H1 (cell line): ENCODE measurements around the gene LEUTX. TPM values are rescaled to one million over a fixed set of nuclear protein-coding genes. Genes with fewer than 3 reads are reported as not detected.

Experiments
- CTCF ChIA-PET: fragments of 300-600 bp; sonication (Branson Sonifier 250); formaldehyde crosslinking; loops from one replicate; lab custom pipeline; 2021; ENCODE audit not compliant: partially characterized antibody; lab: Charles Lee
- POLR2A ChIA-PET: fragments of 300-600 bp; sonication (Branson Sonifier 250); formaldehyde crosslinking; loops from one replicate; lab custom pipeline; 2021; ENCODE audit warnings: inconsistent platforms; ENCODE audit not compliant: partially characterized antibody; lab: Charles Lee
- DNase-seq, 2 experiments: peaks; one replicate each; pipeline versions ENCODE4 v3.0.0 to v3.0.0-alpha.2; 2010 to 2022; ENCODE audit warnings: low spot score in 2 of 2, low read depth in 1 of 2, mixed read lengths in 1 of 2
- FAIRE-seq: peaks from 2 replicates; lab custom pipeline; 2011; peaks lifted over from hg19 to GRCh38; lab: Jason Lieb, UNC
- H2AFZ ChIP-seq: 2 replicates; pipeline ENCODE4 v1.8.1; 2012; ENCODE audit warnings: low read length, inconsistent platforms
- H2AK5ac ChIP-seq: 2 replicates; pipeline ENCODE4 v1.6.1; 2013; ENCODE audit warnings: low read depth, low read length
- H2BK120ac ChIP-seq: replicated peaks from 2 replicates; pipeline ENCODE3; 2013; ENCODE audit warnings: low read depth, low read length, inconsistent platforms
- H2BK12ac ChIP-seq: 2 replicates; pipeline ENCODE4 v1.6.1; 2013; ENCODE audit warnings: low read depth, low read length
- H2BK15ac ChIP-seq: 2 replicates; pipeline ENCODE4 v1.6.1; 2013; ENCODE audit warnings: low read length
- H2BK20ac ChIP-seq: 2 replicates; pipeline ENCODE4 v1.6.1; 2013; ENCODE audit warnings: low read length
- H2BK5ac ChIP-seq: 2 replicates; pipeline ENCODE4 v1.6.1; 2013; ENCODE audit warnings: low read depth, low read length
- H3K14ac ChIP-seq: 2 replicates; pipeline ENCODE4 v1.6.1; 2013; ENCODE audit warnings: inconsistent platforms; ENCODE audit not compliant: insufficient read length
- H3K18ac ChIP-seq: 2 replicates; pipeline ENCODE4 v1.6.1; 2013; ENCODE audit warnings: low read length; ENCODE audit errors: extremely low read depth
- H3K23ac ChIP-seq: 2 replicates; pipeline ENCODE4 v1.6.1; 2013; ENCODE audit warnings: inconsistent platforms; ENCODE audit not compliant: insufficient read length
- H3K23me2 ChIP-seq: 2 replicates; pipeline ENCODE4 v1.6.1; 2013; ENCODE audit warnings: low read depth, low read length
- H3K27ac ChIP-seq: 2 replicates; pipeline ENCODE4 v1.6.1; 2011; ENCODE audit warnings: low read depth, low read length, inconsistent platforms
- H3K27me3 ChIP-seq, 4 experiments: replicated peaks in 1 of 4; 1 replicate in 1 of 4; 2 replicates in 3 of 4; pipeline versions ENCODE4 v1.6.1 to v1.8.1; 2011 to 2013; ENCODE audit warnings: low read length in 3 of 4, mild to moderate bottlenecking in 3 of 4, inconsistent platforms in 2 of 4, mixed read lengths in 2 of 4, moderate library complexity in 1 of 4; ENCODE audit not compliant: control insufficient read depth in 3 of 4, insufficient read depth in 3 of 4; ENCODE audit errors: extremely low read depth in 1 of 4
- H3K36me3 ChIP-seq, 4 experiments: 2 replicates each; pipeline versions ENCODE4 v1.6.1 to v1.8.1; 2011 to 2013; ENCODE audit warnings: mild to moderate bottlenecking in 4 of 4, low read length in 3 of 4, moderate library complexity in 2 of 4, control low read depth in 1 of 4, inconsistent platforms in 1 of 4; ENCODE audit not compliant: insufficient read depth in 4 of 4, control insufficient read depth in 2 of 4
- H3K4ac ChIP-seq: replicated peaks from 2 replicates; pipeline ENCODE3; 2013; ENCODE audit warnings: low read length, low read depth, mixed read lengths, inconsistent platforms; ENCODE audit not compliant: insufficient read length
- H3K4me1 ChIP-seq, 4 experiments: replicated peaks in 1 of 4; 1 replicate in 1 of 4; 2 replicates in 3 of 4; pipeline versions ENCODE4 v1.6.1 to v1.8.1; 2011 to 2013; ENCODE audit warnings: low read length in 3 of 4, inconsistent platforms in 2 of 4, mixed read lengths in 1 of 4; ENCODE audit not compliant: insufficient read depth in 4 of 4, control insufficient read depth in 3 of 4
- H3K4me2 ChIP-seq, 2 experiments: 2 replicates each; pipeline versions ENCODE4 v1.6.1 to v1.8.1; 2011 to 2013; ENCODE audit warnings: low read depth in 2 of 2, low read length in 2 of 2, control low read depth in 1 of 2, inconsistent platforms in 1 of 2, mild to moderate bottlenecking in 1 of 2; ENCODE audit not compliant: insufficient read depth in 1 of 2
- H3K4me3 ChIP-seq, 4 experiments: fragments of 200-600, 300-600 bp in 1 of 4; sonication (generic), shearing (Covaris generic), sonication (Bioruptor Twin) in 1 of 4; 2 replicates each; pipeline versions ENCODE4 v1.5.1 to v1.8.1; 2011 to 2016; ENCODE audit warnings: low read length in 4 of 4, low read depth in 3 of 4, control low read depth in 2 of 4, inconsistent platforms in 2 of 4, mild to moderate bottlenecking in 2 of 4, mixed read lengths in 1 of 4, moderate library complexity in 1 of 4; ENCODE audit not compliant: insufficient read depth in 2 of 4; ENCODE audit errors: extremely low read depth in 1 of 4
- H3K56ac ChIP-seq: replicated peaks from 2 replicates; pipeline ENCODE3; 2013; ENCODE audit warnings: low read depth, mild to moderate bottlenecking, mixed read lengths, low read length, inconsistent platforms; ENCODE audit not compliant: insufficient read length
- H3K79me1 ChIP-seq: 2 replicates; pipeline ENCODE4 v1.6.1; 2013; ENCODE audit warnings: low read depth, low read length, control low read depth
- H3K79me2 ChIP-seq, 2 experiments: 2 replicates each; pipeline versions ENCODE4 v1.6.1 to v1.8.1; 2012 to 2013; ENCODE audit warnings: low read length in 2 of 2, mild to moderate bottlenecking in 2 of 2, inconsistent platforms in 1 of 2; ENCODE audit not compliant: insufficient read depth in 2 of 2, control insufficient read depth in 1 of 2
- H3K9ac ChIP-seq, 4 experiments: replicated peaks in 1 of 4; 1 replicate in 1 of 4; 2 replicates in 3 of 4; pipeline versions ENCODE4 v1.6.1 to v1.8.1; 2011 to 2013; ENCODE audit warnings: low read depth in 3 of 4, low read length in 3 of 4, control low read depth in 2 of 4, mild to moderate bottlenecking in 2 of 4, moderate library complexity in 2 of 4, inconsistent platforms in 1 of 4; ENCODE audit errors: extremely low read depth in 1 of 4
- H3K9me3 ChIP-seq, 2 experiments: 2 replicates each; pipeline versions ENCODE4 v1.6.1 to v1.8.1; 2012 to 2013; ENCODE audit warnings: mild to moderate bottlenecking in 2 of 2, moderate library complexity in 2 of 2, control low read depth in 1 of 2, inconsistent platforms in 1 of 2, low read depth in 1 of 2, low read length in 1 of 2, mixed read lengths in 1 of 2; ENCODE audit not compliant: insufficient read depth in 2 of 2
- H4K20me1 ChIP-seq, 2 experiments: replicated peaks in 1 of 2; 2 replicates each; pipeline versions ENCODE3 to v1.8.1; 2011 to 2013; ENCODE audit warnings: inconsistent platforms in 2 of 2, low read length in 2 of 2, mild to moderate bottlenecking in 1 of 2; ENCODE audit not compliant: insufficient read depth in 2 of 2, control insufficient read depth in 1 of 2
- H4K5ac ChIP-seq: 2 replicates; pipeline ENCODE4 v1.6.1; 2013; ENCODE audit warnings: low read length, low read depth, mixed read lengths, inconsistent platforms; ENCODE audit not compliant: insufficient read length
- H4K8ac ChIP-seq: 2 replicates; pipeline ENCODE4 v1.8.0; 2013; ENCODE audit warnings: mild to moderate bottlenecking, moderate library complexity, low read length, inconsistent platforms; ENCODE audit not compliant: insufficient read depth; ENCODE audit errors: extremely low read depth
- H4K91ac ChIP-seq: replicated peaks from 2 replicates; pipeline ENCODE3; 2013; ENCODE audit warnings: low read length, mixed read lengths, inconsistent platforms; ENCODE audit not compliant: insufficient read length
- BRCA1 ChIP-seq: IDR thresholded peaks from 2 replicates; pipeline ENCODE4 v1.6.1; 2012; ENCODE audit warnings: low read depth, low read length, improper control_type of control experiment
- FOSL1 ChIP-seq: IDR thresholded peaks from 2 replicates; pipeline ENCODE4 v1.6.1; 2011; ENCODE audit warnings: mild to moderate bottlenecking, low read depth, low read length, moderate library complexity; ENCODE audit not compliant: insufficient read depth
- GTF2F1 ChIP-seq: IDR thresholded peaks from 2 replicates; pipeline ENCODE4 v1.6.1; 2012; ENCODE audit warnings: low read depth, low read length, improper control_type of control experiment, borderline replicate concordance
- HDAC6 ChIP-seq: IDR thresholded peaks from one replicate; pipeline ENCODE4 v1.7.1; 2012; ENCODE audit warnings: low read depth, mild to moderate bottlenecking, inconsistent platforms, low read length, moderate library complexity
- POLR2A ChIP-seq, 2 experiments: IDR thresholded peaks; 1 replicate in 1 of 2; 2 replicates in 1 of 2; pipeline ENCODE4 v1.6.1; 2011; ENCODE audit warnings: low read depth in 2 of 2, low read length in 2 of 2, mild to moderate bottlenecking in 2 of 2; ENCODE audit errors: control extremely low read depth in 1 of 2
- POLR2AphosphoS5 ChIP-seq: IDR thresholded peaks from 2 replicates; pipeline ENCODE4 v1.6.1; 2011; ENCODE audit warnings: low read depth, low read length
- SP1 ChIP-seq: IDR thresholded peaks from 2 replicates; pipeline ENCODE4 v1.6.1; 2011; ENCODE audit warnings: low read depth, low read length
- TAF7 ChIP-seq: optimal IDR thresholded peaks from 2 replicates; pipeline ENCODE3; 2011; ENCODE audit warnings: low read depth, mild to moderate bottlenecking, inconsistent platforms, low read length, moderate library complexity, borderline replicate concordance
- TBP ChIP-seq: IDR thresholded peaks from 2 replicates; pipeline ENCODE4 v1.6.1; 2011; ENCODE audit warnings: low read depth, low read length, improper control_type of control experiment
- WGBS, 2 experiments: shearing (Covaris generic) in 1 of 2; methylation state at CpG; one replicate each; pipeline versions ENCODE4 v1.1.6 to v1.1.7; 2013 to 2015; ENCODE audit warnings: low lambda C conversion rate in 2 of 2, mixed read lengths in 2 of 2, inconsistent platforms in 1 of 2, low coverage in 1 of 2, missing lambda C conversion rate in 1 of 2; ENCODE audit not compliant: insufficient replicate concordance in 2 of 2, insufficient coverage in 1 of 2, insufficient read length in 1 of 2; ENCODE audit errors: extremely low coverage in 1 of 2, missing lambda C conversion rate in 1 of 2; 5-methylcytosine and 5-hydroxymethylcytosine counted together
- polyA plus RNA-seq, 7 experiments: library from polyadenylated mRNA; depleted of rRNA in 3 of 7; stranded (reverse) in 5 of 7; unstranded in 2 of 7; fragments of >200 nt in 5 of 7; fragments of 200-250 nt in 2 of 7; gene quantifications; 1 replicate in 5 of 7; 2 replicates in 1 of 7; 4 replicates in 1 of 7; pipeline versions ENCODE4 v1.2.1 to v1.2.3, GENCODE V29; 2011 to 2013; ENCODE audit warnings: missing spikeins in 2 of 7, mixed read lengths in 2 of 7
- total RNA-seq: library from RNA; stranded (reverse); fragmentation: NEBNext Ultra II Directional; extraction: Animal tissue kit (Norgen Biotek cat#: 25700); gene quantifications from 2 replicates; pipeline ENCODE4 v1.2.1, GENCODE V29; 2021
- TF ChIP-seq, protein P1 (sequence below): IDR thresholded peaks from 2 replicates; pipeline ENCODE4 v1.6.1; 2012; ENCODE audit warnings: inconsistent platforms

LEUTX gene
- total and polyA plus RNA-seq, 2 of the 8 experiments (the other 6 are each of a cell fraction or from before 2014, with no cell fraction given): not detected

DNA sequence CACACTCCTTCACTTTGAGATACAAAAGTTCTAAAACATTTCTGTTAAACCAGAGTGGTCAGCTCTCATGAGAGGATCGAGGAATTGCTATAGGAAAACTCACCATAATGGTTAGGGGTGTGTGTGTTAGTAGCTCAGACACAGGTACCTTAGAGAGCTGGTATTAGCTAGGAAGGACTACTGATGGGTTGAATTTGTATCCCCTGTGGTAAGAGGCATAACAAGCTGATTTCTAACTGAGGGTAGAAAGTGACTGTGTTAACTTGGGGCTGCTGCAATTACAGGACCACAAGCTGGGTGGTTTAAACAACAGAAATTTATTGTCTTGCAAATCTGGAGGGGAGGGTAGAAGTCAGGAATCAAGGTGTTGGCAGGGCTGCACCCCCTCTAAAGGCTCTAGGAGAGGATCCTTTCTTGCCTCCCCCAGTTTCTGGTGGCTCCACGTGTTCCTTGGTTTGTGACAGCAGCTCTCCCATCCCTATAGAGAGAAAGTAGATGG, 17.4 kb downstream of the LEUTX start:
- Histone ChIP-seq H3K9me3 (no peaks in the 10 kb centered on the region), H4K91ac (no peak overlapping the region), H3K27ac (no peak overlapping the region), H3K18ac (no peak overlapping the region), H3K4me2 (peak overlapping the region; percentile 53 to 54), H2BK120ac (no peak overlapping the region), H2BK15ac (no peak overlapping the region), H2AFZ (no peak overlapping the region), H3K4ac (no peak overlapping the region), H3K36me3 (no peaks in the 10 kb centered on the region), H2BK20ac (no peak overlapping the region), H2BK5ac (no peak overlapping the region), H3K4me1 (peaks cover 2 to 10% (median 5%) of the 10 kb centered on the region in 4 experiments; a peak in 4 of 7 replicates), H3K14ac (no peak overlapping the region), H4K5ac (no peak overlapping the region), H3K9ac (peak overlapping the region in 1 of 4 experiments; percentile 10; a peak in 2 of 7 replicates), H4K20me1 (no peaks in the 10 kb centered on the region), H3K4me3 (no peak overlapping the region), H3K23me2 (no peaks in the 10 kb centered on the region), H3K23ac (no peak overlapping the region), H2BK12ac (no peak overlapping the region), H3K27me3 (no peaks in the 10 kb centered on the region), H3K79me1 (no peaks in the 10 kb centered on the region), H3K79me2 (no peaks in the 10 kb centered on the region), H4K8ac (no peak overlapping the region), H3K56ac (no peak overlapping the region), H2AK5ac (no peak overlapping the region)
- DNase-seq (no peak), FAIRE-seq (peak; percentile 69)
- ChIA-PET CTCF (interaction anchor here (0.9 to 3.3 kb wide), 8 partner anchors 9 to 50 kb away, joined by 3 to 20 read pairs (median 4); partner anchors contain the start of gene DYRK1B), POLR2A (interaction anchor here (0.6 to 2.1 kb wide), 4 partner anchors 9 to 50 kb away, joined by 3 to 10 read pairs (median 8); partner anchors contain the start of genes DYRK1B and FBL)
- TF ChIP-seq FOSL1 (no peak), BRCA1 (no peak), TAF7 (peak; percentile 99), GTF2F1 (peak; percentile 87), POLR2A (IDR thresholded peaks at IDR 0.05; ENCODE audit: control extremely low read depth in 1 of 2, low read depth in 2 of 2, low read length in 2 of 2) (peak; percentile 77 to 96), POLR2AphosphoS5 (peak; percentile 94), TBP (peak; percentile 86), HDAC6 (no peak), SP1 (peak; percentile 50; the same call in 1 of the 2 replicates)
- TF ChIP-seq, protein P1, sequence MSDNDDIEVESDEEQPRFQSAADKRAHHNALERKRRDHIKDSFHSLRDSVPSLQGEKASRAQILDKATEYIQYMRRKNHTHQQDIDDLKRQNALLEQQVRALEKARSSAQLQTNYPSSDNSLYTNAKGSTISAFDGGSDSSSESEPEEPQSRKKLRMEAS: peak; percentile 60; the same call in 1 of the 2 replicates
- 44% methylated on average over 2 of the region's 2 CpGs; no CpG with 5 or more reads in 1 of the 2 experiments for WGBS, 2 experiments
